Fibroblast of peridontal ligament (primary cell): ENCODE measurements around the gene ACER2.
A peak's percentile ranks its signal among the peaks of the same experiment; 100 is the strongest.

Source experiments
- DNase-seq: peaks from one replicate; pipeline ENCODE4 v3.0.0-alpha.2; 2010; ENCODE audit errors: extremely low read depth

ACER2 gene

DNA sequence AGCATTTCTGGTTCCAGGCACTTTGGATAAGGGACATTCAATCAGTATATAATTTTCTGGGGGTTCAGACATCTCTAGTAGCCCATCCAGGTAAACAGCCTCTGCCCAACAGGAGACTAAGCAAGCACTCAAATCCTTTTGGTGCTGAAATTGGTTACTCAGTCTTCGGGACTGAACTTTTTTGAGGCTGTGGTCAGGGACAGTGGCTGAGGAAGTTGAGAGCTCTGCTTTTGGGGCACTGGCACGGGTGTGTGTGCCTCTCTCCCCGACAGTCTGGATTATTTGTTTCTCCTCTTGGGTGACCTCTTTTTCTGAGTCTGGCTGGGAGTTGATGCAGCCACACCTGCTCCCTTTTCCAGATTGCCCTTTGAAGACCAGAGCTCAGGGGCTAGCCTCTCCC lies 47.6 kb downstream of the ACER2 start:
- no peak for DNase-seq

DNA sequence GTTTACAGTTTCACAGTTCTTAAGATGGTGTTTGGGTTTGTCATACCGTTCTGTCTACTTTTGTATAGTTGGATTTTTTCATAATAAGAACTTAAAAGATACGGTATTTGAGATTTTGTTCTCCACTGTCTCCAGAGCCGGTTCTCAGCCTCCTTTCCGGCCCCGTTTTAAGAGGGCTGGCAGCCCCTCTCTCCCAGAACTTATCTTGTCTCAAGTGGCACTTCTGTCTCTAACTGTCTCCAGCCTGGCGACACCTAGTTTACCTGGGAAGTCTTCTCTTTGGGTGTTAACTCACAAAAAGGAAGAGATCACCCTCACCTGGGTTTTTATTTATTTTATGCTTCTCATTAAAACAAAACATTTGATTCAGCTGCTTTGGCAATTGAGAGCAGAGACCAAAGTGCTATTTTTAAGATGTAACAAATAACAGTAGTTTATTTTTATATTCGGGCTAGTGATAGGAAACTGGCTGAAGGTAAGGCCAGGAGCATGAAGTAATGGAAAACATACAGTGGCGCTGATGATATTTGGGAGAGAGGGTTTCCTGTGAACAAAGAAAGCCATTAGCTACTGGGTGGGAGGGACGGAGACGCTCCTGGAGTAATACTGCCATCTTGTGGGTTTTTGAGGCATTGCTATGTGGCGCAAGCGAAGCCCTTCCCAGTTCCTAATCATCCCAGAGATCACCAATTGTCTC lies 48.3 kb downstream of the ACER2 start:
- DNase-seq: peak; percentile 87

DNA sequence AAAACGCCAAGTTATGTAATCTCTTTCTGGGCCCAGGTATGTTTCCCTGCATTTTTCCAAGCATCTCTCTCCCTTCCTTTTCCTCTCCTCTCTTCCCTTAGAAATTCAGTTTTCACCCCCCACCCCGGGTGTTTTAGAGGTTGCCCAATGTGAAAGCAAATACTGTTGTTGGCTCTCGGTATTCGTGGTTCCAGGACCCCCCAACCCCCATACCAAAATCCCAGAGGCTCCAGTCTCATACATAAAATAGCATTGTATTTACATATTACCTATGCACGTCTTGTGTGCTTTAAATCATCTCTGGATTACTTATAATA lies 48.8 kb downstream of the ACER2 start:
- DNase-seq: no peak

- DNase-seq: no peak
Measured at GRCh38 chr9:19460243-19460642, 51.4 kb downstream of the ACER2 start.

- DNase-seq: no peak
Measured at GRCh38 chr9:19461135-19461534, 52.3 kb downstream of the ACER2 start.

DNA sequence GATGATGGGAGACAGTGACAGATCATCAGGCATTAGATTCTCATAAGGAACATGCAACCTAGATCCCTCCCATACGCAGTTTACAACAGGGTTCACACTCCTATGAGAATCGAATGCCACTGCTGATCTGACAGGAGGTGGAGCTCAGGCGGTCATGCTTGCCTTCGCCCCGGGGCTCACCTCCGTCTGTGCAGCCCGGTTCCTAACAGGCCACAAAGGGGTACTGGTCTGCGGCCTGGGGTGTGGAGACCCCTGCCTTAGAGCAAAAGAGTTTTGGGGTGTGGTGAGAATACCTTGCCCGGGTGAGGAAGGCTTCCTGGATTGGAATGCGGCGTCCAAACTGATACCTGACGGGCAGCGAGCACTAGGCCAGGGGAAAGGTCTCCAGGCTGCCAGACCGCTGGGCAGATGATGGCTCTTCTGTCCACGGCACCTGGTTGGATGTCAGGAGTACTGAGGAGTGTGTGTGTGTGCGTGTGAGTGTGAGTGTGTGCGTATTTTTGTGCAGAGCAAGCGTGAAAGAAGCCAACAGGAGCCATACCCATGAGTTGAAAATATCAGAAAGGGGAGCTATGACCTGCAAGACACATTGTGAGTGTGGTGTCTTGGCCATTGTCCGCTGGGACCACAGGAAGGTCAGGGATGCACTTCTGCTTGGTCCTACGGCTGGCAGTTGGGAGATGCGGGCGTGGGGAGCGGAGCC lies 55.4 kb downstream of the ACER2 start:
- DNase-seq: no peak

GRCh38 chr9:19464764-19465585 lies 56.2 kb downstream of the ACER2 start:
- peak; percentile 77 for DNase-seq

DNA sequence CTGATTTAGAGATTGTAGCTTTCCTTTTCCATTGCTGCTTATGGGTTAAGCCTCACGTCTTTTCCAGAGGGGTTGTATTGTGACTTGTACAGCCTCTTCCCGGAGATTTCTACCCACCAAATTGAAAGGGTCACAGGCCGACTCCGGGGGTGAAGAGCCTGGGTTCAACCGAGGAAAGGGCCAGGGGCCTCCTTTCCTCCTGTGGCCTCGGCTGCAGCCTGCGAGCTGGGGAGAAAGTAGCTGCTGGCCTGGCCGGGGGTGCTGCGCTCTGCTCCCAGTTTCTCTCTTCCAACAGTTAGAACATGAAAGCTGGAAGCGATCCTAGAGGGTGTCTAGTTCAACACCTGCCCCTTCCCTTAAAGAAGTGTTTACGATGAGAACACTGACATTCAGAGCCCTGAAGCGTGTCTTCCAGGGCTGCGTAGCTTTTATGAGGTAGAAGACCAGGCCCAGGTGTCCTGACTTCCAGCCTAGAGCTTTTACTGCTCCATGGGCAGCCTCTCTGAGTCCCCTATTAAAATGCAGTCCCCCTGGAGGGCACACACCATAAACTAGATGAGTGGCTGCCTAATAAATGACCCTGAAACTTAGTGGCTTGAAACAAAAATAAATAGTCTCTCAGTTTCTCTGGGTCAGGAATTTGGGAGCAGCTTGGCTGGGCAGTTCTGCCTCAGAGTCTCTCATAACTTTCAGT lies 56.9 kb downstream of the ACER2 start:
- no peak for DNase-seq

- no peak for DNase-seq
Measured at GRCh38 chr9:19466280-19466639, 57.5 kb downstream of the ACER2 start.

GRCh38 chr9:19469271-19469670 lies 60.5 kb downstream of the ACER2 start:
- no peak for DNase-seq

DNA sequence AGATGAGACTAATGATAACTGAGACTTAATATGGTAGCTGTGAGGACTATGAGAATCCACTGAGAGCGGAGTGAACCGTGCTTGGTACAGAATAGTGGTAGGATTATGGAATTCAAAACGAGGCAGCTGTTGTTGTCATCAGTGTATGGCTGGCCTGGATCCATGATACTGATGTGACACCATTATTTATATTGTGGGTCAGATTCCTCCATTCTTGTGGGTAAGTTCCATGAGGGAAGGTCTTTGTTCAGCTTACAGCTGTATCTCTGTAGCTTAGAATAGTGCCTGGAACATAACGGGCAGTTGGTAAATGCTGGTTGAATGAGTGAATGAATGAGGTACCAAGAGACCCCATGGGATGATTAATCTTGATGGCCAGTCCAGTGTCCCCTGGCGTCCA lies 61.8 kb downstream of the ACER2 start:
- DNase-seq: no peak

GRCh38 chr9:19470981-19471650 lies 62.3 kb downstream of the ACER2 start:
- no peak for DNase-seq

GRCh38 chr9:19471737-19472648 lies 63.2 kb downstream of the ACER2 start:
- peak; percentile 42 for DNase-seq

DNA sequence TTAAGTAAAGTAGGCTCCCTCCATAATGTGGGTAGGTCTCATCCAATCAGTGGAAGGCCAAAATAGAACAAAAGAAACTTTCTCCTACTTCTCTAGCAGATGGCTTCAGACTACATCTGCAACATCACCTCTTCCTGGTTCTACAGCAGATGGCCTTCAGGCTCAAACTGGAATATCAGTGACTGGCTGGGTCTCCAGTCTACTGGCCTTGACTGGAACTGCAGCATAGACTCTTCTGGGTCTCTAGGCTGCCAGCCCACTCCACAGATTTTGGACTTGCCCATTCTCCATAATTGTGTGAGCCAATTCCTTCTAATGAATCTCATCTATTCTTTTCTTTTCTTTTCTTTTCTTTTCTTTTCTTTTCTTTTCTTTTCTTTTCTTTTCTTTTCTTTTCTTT lies 64.8 kb downstream of the ACER2 start:
- DNase-seq: no peak

- DNase-seq: no peak
Measured at GRCh38 chr9:19479874-19480273, 71.1 kb downstream of the ACER2 start.

DNA sequence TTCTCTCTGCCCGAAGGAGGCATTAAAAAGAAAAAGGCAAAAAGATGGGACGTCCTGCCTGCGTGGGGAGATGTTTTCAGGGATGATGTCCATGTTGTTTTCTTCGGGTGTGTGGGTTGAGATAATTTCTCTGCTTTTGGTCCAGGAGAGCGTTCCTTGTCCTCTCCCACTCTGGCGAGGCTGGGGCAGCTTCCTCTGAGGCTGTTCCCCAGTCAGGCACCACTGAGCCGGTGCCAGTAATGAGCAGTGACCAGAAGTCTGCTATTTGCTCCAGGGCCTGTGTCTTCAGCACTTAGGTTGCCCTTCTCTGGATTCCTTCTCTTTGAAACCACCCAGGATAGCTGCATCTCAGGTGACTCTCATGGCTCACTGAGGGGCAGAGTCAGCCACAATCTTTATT lies 71.5 kb downstream of the ACER2 start:
- DNase-seq: no peak

DNA sequence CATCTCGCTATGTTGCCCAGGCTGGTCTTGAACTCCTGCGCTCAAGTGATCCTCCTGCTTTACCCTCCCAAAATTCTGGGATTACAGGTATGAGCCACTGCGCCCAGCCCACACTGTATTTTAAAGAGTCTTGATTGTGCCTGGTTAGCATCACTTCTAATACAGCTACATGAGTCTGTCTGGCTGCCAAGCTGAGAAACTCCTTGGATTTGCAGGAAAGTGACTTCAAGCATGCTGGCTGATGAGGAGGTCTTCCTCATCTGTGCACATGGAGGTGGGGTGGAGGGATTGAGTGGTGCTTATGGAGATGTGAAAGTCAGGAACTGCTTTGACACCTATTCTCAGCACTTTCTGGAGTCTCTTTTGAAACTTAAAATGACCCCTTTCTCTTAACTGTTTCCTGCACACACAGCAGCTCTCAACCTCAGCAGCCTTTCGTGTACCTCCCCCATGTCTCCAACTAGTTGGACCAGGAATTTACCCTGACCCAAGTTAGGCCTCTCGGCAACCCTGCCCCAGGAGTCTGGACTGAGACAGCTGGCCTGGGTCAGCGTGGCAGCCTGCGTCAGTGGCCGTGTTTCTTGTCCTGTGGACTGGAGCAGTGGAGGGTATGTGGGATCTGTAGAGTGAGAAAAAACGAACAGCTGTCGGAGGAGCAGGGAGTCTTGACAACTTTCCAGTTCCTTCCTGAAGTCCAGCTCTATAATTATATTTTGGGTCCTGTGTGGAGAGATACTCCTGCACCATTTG lies 72.5 kb downstream of the ACER2 start:
- no peak for DNase-seq

DNA sequence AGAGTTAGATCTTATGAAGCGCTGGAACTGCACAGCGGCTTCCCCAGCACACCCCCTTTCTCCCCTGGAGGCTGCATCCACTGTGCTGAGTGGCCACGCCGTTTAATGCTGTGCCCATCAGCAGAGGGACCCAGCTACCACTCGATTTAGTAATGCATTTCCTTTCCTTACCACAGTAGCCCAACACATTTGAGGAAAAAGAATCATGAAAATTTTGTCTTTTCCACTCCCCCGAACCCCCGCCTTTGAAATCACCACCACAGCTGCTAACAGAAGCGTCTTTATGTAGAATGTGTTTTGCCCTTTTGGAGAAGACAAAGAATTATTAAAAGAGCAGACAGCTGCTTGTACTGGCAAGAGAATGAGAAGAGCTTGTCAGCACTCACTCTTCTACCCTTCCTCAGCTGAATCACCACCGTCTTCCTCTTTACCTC lies 73.2 kb downstream of the ACER2 start:
- DNase-seq: no peak

DNA sequence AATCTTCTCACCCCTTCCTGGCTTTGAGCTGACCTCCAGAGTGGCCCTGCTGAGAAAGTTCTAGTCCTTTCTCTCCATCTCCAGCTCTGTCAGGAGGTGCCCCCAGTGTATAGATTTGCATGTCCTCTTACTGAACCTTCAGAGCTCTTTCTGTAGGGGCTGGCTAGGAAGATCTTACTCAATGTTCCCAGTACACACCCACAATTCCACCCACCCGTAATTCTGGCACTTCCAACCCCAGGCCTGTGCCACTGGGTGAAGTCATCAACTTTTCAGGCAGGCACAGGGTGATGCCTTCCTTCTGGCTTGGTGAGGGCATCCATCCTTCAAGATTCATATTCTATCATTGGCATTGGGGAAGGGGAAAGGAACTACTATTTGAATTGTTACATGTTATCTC lies 75.9 kb downstream of the ACER2 start:
- no peak for DNase-seq

DNA sequence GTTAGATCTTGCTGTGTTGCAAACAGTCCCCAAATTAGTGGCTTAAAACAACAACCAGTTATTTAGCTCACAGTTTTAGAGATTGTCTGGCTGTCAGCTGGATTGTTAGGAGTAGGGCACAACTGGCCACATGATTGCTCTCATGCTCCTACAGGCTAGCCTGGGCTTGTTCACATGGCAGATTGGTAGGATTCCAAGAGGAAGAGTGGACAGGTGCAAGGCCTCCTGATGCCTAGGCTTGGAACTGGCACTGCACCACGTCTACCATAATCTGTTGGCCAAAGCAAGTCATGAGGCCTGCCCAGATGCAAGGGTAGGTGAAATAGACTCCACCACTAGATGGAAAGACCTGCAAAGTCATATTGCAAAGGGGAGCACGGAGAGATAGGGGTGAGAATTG lies 76.4 kb downstream of the ACER2 start:
- DNase-seq: no peak
